ENCODE results near the gene OXTR. TPM values are rescaled to one million over a fixed set of nuclear protein-coding genes. Genes with fewer than 3 reads are reported as not detected.

The OXTR gene
- total RNA-seq, 1 experiment from 2014 or later, result 3.6 TPM

DNA sequence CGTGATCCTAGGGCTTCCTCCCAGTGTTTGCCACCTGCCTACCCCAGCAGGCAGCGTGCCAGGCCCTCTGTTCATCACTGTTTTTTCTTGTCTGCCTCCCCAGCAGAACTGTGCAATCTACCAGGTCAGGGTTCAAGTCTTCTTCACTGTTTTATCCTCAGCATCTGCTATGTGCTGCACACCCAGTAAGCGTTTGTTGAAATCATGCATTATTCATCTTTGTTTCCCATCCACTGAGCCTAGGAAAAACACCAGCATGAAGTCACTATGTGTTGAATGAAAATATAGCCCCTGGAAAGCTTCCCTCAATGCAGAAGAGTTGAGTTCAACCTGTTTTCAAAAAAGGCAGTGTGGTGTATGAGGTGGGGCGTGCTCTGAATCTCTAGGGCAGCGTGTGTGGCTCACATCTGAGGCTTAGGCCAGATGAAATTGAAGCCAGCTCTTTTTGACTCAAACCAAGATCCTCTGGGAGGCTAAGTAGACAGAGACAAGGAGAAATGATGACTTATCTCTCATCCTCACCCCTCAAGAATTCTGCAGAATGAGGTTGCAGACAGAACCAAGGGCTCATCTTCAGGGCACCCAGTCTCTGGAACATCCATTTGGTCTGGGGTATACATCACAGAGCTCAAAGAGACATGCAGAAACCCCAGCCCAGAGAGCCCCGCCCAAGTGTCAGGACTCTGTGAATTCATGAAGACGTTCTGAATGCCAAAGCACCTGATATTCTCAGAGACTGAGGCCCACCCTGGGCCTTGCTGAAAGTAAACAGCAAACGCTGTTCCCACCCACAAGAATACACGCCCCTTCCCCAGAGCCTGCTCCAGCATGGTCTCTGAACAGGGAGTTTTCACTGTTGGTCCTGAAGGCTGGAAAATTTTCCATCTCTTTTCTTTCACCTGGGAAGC lies 41.6 kb downstream of the OXTR start (continued):
- TF ChIP-seq ARID4B (CRISPR knock-in tag; IDR thresholded peaks at IDR 0.05; ENCODE audit: borderline replicate concordance), result no peak
- no peak for TF ChIP-seq JAZF1 (CRISPR knock-in tag; IDR thresholded peaks at IDR 0.05)
- no peak for TF ChIP-seq ZBTB43 (CRISPR knock-in tag; IDR thresholded peaks at IDR 0.05)
- TF ChIP-seq NR2C2 (CRISPR knock-in tag; IDR thresholded peaks at IDR 0.05), result no peak
- no peak for TF ChIP-seq ETV6 (CRISPR knock-in tag; IDR thresholded peaks at IDR 0.05)
- no peak for TF ChIP-seq SP1 (CRISPR knock-in tag; conservative IDR thresholded peaks at IDR 0.05)
- no peak for TF ChIP-seq ZNF317 (CRISPR knock-in tag; IDR thresholded peaks at IDR 0.05; ENCODE audit: borderline replicate concordance, low read depth)

DNA sequence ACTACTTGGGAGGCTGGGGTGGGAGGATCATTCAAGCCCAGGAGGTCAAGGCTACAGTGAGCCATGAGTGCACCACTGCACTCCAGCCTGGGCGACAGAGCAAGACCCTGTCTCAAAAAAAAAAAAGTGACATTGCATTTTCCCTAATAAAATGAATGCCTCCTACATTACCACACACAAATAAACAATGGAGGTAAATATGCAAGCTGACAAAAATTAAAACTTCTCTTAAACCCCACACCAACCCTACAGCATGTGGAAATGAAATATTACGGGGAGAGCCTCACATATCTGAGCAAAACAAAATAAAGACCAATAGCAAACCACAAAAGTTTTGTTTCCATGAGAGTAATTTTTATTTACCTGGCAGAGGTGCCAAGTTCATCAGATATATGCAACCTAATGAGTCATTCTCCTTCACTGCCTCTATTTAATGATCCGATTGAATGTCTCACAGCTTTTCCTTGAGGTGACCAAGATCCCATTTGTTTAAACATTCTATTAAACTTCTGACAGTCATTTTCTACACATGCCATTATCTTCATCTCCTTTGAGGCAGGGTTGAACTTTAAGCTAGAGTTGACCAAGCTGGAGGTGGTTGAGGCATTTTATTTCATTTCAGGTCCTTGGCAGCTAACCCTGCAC lies 45.2 kb downstream of the OXTR start:
- Mint-ChIP-seq H3K4me1 (peaks cover 30% of the 10 kb centered on the region), H3K4me3 (no peak overlapping the region), H3K27ac (no peak overlapping the region), H3K9me3 (peaks cover 12% of the 10 kb centered on the region), H3K27me3 (ENCODE audit: low read depth) (peaks cover 66% of the 10 kb centered on the region), H3K36me3 (peaks cover 4% of the 10 kb centered on the region; the same call in 1 of the 2 replicates)
- ATAC-seq (no peak), DNase-seq (ENCODE audit: low spot score) (no peak)
- CTCF ChIA-PET, result interaction anchor here (1.6 to 2.5 kb wide), 4 partner anchors 9 to 61 kb away, joined by 4 to 18 read pairs (median 8); partner anchors contain the start of gene OXTR
- POLR2A ChIA-PET, result no interaction called here
- TF ChIP-seq, protein P1, sequence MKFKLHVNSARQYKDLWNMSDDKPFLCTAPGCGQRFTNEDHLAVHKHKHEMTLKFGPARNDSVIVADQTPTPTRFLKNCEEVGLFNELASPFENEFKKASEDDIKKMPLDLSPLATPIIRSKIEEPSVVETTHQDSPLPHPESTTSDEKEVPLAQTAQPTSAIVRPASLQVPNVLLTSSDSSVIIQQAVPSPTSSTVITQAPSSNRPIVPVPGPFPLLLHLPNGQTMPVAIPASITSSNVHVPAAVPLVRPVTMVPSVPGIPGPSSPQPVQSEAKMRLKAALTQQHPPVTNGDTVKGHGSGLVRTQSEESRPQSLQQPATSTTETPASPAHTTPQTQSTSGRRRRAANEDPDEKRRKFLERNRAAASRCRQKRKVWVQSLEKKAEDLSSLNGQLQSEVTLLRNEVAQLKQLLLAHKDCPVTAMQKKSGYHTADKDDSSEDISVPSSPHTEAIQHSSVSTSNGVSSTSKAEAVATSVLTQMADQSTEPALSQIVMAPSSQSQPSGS (CRISPR knock-in tag; IDR thresholded peaks at IDR 0.05; ENCODE audit: borderline replicate concordance, low read depth), result no peak
- TF ChIP-seq SP1 (CRISPR knock-in tag; conservative IDR thresholded peaks at IDR 0.05) (no peak), ZNF219 (CRISPR knock-in tag; IDR thresholded peaks at IDR 0.05; ENCODE audit: borderline replicate concordance) (no peak), ZNF416 (CRISPR knock-in tag; IDR thresholded peaks at IDR 0.05) (no peak), SMAD3 (CRISPR knock-in tag; IDR thresholded peaks at IDR 0.05; ENCODE audit: borderline replicate concordance) (no peak), ZNF423 (CRISPR knock-in tag; IDR thresholded peaks at IDR 0.05) (no peak), ESRRA (CRISPR knock-in tag; IDR thresholded peaks at IDR 0.05; ENCODE audit: borderline replicate concordance) (no peak), ZNF317 (CRISPR knock-in tag; IDR thresholded peaks at IDR 0.05; ENCODE audit: borderline replicate concordance, low read depth) (no peak), ETV6 (CRISPR knock-in tag; IDR thresholded peaks at IDR 0.05) (no peak)
- TF ChIP-seq, protein P2, sequence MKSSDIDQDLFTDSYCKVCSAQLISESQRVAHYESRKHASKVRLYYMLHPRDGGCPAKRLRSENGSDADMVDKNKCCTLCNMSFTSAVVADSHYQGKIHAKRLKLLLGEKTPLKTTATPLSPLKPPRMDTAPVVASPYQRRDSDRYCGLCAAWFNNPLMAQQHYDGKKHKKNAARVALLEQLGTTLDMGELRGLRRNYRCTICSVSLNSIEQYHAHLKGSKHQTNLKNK (CRISPR knock-in tag; IDR thresholded peaks at IDR 0.05), result no peak
- TF ChIP-seq, protein P3, sequence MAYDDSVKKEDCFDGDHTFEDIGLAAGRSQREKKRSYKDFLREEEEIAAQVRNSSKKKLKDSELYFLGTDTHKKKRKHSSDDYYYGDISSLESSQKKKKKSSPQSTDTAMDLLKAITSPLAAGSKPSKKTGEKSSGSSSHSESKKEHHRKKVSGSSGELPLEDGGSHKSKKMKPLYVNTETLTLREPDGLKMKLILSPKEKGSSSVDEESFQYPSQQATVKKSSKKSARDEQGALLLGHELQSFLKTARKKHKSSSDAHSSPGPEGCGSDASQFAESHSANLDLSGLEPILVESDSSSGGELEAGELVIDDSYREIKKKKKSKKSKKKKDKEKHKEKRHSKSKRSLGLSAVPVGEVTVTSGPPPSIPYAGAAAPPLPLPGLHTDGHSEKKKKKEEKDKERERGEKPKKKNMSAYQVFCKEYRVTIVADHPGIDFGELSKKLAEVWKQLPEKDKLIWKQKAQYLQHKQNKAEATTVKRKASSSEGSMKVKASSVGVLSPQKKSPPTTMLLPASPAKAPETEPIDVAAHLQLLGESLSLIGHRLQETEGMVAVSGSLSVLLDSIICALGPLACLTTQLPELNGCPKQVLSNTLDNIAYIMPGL (CRISPR knock-in tag; IDR thresholded peaks at IDR 0.05), result no peak
- TF ChIP-seq, protein P4, sequence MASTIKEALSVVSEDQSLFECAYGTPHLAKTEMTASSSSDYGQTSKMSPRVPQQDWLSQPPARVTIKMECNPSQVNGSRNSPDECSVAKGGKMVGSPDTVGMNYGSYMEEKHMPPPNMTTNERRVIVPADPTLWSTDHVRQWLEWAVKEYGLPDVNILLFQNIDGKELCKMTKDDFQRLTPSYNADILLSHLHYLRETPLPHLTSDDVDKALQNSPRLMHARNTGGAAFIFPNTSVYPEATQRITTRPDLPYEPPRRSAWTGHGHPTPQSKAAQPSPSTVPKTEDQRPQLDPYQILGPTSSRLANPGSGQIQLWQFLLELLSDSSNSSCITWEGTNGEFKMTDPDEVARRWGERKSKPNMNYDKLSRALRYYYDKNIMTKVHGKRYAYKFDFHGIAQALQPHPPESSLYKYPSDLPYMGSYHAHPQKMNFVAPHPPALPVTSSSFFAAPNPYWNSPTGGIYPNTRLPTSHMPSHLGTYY (CRISPR knock-in tag; IDR thresholded peaks at IDR 0.05), result no peak
